HG03575 (cell line): ENCODE data around the gene ATXN3L.
"Not testable (repeated sequence)": the region's sequence is repeated elsewhere in the genome, so short reads cannot be mapped to it uniquely, and the experiment has no call there.

Source experiments
- ATAC-seq: cut with Tn5 transposase; IDR thresholded peaks from one replicate; pipeline ENCODE4 v1.9.1; 2021; ENCODE audit not compliant: unreplicated experiment, insufficient number of reproducible peaks, low FRiP score; ENCODE audit errors: extremely low read depth

ATXN3L gene

DNA sequence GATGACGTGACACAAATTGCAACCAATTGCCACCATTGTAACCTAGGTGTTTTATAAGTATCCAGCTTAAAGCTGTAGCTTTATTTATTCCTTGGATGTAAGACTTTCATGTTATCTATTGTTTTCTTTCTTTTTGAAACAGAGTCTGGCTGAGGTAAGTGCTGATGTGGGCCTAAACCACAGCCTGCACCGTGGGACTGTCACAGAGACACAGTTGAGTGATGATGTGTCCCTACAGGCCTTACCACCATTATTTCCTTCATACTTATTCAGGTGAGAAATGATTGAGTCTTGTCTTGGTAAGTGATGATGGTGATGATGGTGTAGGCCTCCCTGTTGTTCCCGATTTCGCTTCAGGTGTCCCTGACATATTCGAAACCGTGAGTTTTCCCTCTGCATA lies 8.3 kb downstream of the ATXN3L start:
- ATAC-seq: no peak

DNA sequence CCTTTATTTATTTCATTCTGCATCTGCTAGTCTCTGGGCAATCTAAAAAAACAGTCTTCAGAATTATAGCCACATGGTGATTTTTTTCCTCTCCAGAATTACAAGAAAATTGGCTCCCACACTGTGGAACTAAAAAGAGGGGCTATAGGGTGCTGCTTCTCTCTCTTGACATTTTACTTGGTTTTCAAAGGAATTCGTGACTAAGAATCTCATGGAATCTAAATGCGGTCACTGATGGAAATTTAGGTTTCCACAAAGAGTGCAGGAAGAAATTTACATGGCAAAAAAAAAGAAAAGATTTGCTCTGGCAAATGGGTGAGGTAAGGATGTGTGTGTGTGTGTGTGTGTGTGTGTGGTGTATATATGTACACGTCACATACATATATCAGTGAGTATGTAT lies 10.2 kb downstream of the ATXN3L start:
- ATAC-seq: no peak

DNA sequence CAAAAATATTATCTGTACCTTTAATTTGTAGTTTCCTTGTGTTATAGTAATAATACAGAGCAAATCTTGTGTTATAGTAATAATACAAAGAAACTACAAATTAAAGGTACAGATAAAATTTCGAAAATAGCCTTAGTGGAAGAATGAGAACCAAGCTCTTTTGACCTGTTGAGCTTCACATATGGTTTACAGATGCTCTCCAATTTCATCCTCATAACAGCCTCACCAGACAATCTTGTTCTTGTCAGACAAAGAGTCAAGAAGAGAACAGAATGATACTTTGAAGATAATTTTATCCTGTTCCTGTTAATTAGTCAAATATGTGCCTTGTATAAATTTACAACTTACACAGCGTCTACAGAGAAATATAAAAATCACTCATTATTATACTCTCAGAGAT lies 12.8 kb downstream of the ATXN3L start:
- ATAC-seq: no peak

DNA sequence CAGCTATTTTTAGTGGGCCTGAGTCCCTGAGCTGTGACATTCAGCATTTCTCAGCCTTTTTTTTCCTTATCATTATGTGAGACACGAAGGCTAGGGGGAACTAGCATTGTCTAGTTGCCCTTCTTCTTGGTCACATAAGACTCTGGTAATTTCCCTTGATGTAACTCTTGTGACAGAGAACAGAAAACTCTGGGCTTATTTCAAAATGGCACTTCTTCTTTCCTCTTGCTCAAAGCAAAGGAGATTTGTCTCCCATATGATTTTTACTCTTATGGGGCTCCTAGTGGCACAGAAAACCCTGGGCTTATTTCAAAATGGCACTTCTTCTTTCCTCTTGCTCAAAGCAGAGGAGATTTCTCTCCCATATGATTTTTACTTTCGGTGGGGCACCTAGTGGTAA lies 14.7 kb downstream of the ATXN3L start:
- ATAC-seq: no peak

DNA sequence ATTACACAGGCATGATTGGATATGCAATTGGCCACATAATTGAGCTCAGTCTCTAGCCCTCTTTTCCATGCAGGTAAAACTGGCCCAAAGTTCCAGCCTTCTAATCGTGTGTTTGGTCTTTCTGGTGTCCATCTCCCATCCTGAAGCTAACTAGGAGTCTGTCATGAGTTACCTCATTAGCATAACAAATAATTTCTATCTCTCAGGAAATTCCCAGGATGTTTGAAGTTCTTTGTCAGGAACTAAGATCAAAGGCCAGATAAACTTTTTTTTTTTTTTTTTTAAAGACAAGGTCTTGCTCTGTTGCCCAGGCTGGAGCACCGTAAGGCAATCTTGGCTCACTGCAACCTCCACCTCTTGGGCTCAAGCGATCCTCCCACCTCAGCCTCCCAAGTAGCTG lies 15.8 kb downstream of the ATXN3L start:
- no peak for ATAC-seq

DNA sequence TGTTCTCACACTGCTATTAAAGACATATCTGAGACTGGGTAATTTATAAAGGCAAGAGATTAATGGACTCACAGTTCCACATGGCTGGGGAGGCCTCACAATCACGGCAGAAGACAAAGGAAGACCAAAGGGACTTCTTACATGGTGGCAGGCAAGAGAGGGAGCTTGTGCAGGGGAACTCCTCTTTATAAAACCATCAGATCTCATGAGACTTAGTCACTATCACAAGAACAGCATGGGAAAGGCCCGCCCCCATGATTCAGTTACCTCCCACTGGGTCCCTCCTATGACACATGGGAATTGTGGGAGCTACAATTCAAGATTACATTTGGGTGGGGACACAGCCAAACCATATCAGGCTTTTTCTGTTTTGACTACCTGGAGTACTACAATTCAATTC lies 16.6 kb downstream of the ATXN3L start:
- ATAC-seq: not testable (repeated sequence)

DNA sequence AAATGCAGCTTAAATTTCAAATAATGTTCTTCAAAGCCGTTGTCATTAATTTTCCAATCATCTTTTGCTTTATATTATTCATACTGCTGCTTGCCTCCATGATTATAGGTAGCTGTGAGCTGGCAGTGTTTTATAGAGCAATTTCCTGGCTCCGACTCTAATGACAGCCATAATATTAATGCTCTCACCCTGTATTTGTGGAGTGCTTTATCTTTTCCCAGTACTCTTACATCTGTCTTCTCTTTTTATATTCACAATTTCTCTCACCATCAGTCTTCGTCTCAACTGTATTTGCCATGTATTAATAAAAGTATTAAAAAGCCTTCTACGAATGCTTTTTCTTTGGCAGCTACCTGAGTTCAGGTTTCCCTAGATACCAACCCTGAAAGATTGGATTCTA lies 21.0 kb downstream of the ATXN3L start:
- ATAC-seq: no peak

DNA sequence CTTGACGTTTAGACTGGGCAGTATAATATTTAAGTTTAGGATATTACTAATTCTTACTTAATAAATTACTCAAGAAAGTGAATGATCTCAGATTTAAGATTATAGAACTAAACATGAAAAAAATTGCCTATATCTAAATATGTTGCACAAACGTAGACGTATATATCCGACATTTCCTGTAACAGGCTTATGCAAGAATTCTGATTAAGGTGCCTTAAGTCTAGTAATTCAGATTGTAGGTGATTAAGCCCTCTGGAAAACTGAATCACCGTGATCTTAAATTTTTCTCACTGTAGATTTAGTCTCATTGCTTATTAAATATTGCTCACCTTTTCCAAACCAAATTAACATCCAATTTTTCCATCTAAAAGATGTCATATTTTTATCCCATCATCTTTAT lies 24.0 kb downstream of the ATXN3L start:
- ATAC-seq: no peak

DNA sequence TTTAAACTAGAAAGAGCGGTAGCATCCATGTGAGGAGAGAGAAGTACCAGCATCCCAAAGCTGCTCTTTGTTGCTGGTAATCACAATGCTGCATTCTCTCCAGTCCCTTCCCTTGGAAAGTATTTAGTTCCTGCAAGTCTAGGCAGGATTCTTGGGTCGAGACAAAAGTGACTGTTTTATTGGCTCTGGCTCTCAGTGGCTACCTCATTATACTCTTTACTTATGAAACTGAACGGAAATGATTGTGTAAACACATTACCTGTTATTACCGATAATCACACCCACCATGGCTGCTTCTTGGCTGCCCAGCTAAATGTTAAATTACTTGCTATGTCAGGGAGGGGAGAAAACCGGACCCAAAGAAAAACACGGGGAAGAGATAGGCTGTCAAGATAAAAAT lies 26.2 kb downstream of the ATXN3L start:
- no peak for ATAC-seq

DNA sequence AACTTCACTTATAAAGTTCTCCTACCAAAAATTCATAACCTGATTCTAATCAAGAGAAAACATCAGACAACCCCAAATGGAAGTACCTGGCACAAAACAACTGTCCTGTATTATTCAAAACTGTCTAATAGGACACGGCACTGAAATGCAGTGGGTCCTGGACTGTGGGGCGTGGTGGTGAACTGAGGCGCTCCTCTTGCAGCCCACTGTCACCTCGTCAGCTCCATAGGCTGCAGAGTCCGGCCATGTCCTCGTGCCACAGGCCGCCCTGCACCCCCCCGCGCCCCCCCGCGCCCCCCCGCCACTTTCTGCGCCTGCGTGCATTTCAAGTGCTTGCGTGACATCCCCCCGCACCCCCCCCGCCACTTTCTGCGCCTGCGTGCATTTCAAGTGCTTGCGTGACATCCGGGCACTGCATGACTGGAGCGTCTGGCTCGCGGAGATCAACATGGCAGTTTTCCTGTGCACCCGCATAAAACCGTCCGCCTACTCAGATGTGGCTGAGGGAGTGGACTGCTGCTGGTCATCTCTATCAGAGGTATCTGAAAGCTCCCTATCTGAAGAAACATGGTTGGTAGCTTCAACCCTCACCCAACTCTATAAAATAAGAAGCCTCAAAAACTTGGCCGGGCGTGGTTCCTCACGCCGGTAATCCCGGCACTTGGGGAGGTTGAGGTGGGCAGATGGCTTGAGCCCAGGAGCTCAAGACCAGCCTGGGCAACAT lies 28.8 kb downstream of the ATXN3L start:
- ATAC-seq: no peak

DNA sequence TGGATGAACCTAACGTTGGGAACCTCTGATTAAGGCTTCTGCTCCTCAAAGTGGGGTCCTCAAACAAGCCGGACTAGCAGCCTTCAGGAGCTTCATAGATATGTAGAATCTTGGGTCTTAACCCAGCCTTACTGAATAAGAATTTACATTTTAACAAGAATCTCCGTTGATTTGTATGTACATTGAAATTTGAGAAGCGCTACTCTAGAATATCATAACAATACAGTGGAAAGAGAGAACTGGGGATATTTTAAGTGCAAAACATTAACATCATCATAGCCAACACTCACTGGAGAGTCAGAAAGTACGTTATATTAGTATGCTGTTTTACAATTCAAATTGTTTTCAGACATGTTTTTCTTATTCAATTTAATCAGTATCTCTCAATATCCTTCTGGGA lies 31.2 kb downstream of the ATXN3L start:
- ATAC-seq: no peak

DNA sequence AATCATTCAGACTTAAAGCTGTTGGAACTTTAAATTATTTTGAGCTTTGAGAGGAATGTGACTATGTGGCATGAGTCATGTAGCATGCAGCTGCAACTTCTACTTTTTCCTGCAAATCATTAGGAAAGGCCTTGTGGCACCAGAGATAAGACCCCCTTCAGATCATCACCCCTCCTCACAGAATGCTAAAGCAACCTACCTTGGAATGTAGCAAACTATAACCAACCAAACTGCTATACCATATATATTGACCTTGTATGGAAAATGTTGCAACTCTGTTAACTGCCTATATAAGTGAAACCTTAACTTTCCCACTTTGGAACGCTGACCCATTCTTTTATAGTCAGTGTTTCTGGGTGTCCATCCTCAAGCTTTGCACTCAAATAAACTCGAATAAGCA lies 32.0 kb downstream of the ATXN3L start:
- ATAC-seq: no peak

DNA sequence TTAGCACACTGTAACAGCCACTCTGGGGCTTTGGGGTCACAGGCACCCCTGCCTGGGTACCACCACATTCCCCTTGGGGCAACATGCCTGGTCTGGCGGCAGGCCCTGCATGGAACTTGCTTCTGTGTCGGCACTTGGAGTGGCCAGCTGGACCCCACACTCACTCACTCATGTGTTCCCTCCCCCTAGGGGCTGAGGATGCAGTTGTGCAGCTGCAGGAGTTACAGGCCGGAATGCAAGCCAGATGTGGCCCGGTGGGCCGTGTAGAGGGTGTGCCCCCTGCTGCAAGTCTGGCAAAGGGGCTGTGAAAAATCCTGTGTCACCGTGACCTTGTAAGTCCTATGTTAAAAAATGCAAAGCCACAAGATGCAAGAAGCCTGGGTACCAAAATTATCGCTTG lies 34.2 kb downstream of the ATXN3L start:
- ATAC-seq: no peak

DNA sequence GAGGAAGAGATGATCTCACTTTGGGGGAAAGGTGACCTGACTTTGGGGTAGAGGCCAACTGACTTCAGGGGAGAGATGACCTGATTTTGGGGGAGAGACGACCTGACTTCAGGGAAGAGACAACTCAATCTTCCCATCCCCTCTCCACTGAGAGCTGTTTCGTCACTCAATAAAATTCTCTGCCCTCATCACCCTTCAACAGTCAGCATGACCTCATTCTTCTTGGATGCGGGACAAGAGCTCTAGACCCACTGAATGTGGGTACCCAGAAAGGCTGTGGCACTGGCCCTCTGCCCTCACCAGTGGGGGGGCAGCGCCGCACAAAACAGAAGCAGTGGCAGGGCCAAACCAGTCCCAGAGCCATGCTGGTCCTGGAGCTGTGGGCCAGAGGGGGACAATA lies 34.6 kb downstream of the ATXN3L start:
- ATAC-seq: no peak

DNA sequence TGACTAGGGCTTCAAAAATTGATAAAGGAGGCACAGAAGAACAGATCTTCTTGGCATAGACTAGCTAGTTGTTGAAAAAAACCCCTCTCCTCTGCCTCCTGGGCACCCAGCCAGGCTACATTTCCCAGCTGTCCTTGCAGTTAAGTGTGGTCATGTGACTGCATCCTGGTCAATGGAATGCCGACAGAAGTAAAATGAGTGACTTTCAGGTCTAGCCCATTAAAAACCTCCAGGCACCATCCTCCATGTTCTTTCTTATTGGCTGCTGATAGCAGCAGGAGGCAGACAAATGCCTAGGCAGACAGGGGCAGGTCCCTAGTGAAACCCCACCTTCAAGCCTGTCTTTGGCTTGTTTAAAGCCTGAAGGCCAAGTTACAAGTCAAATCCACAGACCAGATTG lies 35.3 kb downstream of the ATXN3L start:
- no peak for ATAC-seq

DNA sequence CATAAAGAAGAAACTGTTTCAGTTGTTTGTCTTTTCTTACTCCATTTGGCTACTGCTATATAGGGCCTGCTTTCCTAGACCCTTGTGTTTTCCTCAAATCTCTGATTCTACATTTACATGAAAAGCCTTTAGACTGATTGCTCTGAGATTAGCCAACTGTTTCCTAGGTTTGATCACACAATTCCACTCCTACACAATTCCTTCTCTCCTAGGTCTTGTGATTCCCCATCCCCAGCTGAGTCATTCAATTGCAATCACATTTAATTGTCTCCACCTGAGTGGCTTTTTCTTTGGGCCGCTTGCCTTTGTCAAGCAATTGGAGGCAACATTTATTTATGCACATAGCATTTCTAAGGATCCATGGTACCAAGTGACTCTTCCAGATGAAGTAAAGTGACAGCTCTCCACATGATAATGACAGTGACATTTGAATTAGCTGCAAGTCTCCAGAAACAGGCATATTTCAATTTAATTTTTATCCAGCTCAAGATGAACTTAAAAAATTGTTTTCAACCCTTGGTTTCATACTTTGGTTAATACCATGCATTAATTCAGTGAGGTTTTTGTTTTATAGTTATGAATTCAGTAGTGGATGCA lies 35.8 kb downstream of the ATXN3L start:
- no peak for ATAC-seq

DNA sequence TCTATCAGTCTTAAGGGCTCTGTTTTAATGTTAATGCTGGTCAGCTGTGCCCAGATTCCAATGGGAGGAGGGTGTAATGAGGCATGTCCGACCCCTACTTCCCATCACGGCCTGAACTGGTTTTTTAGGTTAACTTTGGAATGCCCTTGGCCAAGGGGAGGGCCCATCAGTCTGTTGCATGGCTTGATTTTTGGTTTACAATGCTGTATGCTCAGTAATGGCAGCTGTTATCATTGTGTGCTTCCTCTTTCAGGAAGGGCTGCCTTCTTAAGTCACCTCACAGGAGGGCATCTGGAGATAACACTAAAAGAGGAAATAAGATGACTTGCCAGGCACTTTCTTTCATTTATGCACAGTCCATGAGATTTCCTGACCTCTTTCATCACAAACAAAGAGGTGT lies 36.3 kb downstream of the ATXN3L start:
- no peak for ATAC-seq

DNA sequence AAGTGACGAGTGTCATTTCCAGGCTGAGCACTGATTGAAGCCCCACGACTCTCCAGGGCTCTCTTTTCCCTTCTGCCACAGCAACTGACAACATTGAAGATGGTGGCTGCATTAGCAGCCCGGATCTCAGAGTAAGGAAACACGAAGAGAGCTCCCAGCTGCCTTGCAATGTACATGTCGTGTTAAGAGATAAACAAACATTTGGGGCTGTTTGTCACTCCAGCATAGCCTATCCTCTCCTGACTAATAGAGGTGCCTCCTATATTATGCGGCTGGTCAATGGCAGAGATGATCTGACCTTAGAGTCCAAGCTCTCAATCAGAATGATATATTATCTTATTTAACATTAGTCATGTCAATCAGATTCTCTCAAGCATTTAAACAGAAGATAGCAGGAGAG lies 38.6 kb downstream of the ATXN3L start:
- no peak for ATAC-seq

DNA sequence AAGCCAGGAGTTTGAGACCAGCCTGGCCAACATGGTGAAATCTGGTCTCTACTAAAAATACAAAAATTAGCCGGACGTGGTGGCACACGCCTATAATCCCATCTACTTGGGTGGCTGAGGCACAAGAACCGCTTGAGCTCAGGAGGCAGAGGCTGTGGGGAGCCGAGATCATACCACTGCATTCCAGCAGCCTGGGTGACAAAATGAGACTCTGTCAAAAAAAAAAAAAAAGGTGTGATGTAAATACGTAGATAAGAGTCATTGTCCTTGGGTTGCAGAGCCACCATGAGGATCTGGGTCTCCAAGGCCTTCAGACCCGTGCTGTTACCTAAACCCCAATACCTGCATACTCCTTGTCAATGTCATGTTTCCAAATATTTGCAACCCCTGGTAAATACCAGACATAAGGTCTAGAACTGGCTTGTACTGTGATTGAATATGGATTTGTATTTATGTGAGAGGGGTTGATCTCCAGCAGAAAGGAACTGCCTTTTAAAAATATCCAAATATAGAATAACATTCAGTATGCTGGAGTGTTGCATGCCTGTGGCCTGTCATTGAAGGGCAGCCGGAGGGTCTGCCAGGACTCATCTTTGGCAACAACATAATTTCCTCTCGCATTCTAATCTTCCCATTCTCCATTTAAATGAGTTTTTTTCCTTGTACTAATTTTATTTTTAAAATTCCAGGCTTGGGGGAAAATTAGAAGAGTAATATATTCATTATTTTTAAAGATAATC lies 40.4 kb downstream of the ATXN3L start:
- no peak for ATAC-seq

DNA sequence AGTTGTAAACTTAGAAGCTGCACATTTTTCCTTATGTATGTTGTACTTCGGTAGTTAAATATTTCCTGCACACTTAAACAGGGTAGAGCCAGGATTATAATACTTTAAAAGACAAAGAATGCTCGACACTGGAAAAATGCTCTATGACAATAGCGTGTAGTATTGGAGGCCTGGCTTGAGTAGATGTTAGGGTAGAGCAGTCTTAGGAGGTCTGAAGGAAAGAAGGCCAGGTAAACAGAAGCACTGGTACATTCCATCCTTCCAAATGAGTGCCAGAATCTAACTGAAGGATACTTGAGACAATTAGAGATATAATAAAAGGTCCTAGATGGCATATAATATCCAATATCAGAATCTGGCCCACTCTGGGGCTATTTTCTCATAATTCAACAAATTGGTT lies 42.3 kb downstream of the ATXN3L start:
- ATAC-seq: no peak
